BLaER1 treated with 17β-estradiol and CSF1 and Interleukin-3, amounts not matched to agents 10 nM and 100 nM (cell line): ENCODE data around the gene ALDH7A1.

Experiments
- H3K27ac ChIP-seq, 11 experiments: shearing (Covaris generic); formaldehyde crosslinking; 2 replicates each; pipeline ENCODE4 v1.8.1; 2022
- H3K27me3 ChIP-seq, 11 experiments: shearing (Covaris generic); formaldehyde crosslinking; 2 replicates each; pipeline ENCODE4 v1.8.1; 2022
- H3K36me3 ChIP-seq, 11 experiments: shearing (Covaris generic); formaldehyde crosslinking; 2 replicates each; pipeline ENCODE4 v1.8.1; 2022
- H3K4me1 ChIP-seq, 10 experiments: shearing (Covaris generic); formaldehyde crosslinking; 2 replicates each; pipeline ENCODE4 v1.8.1; 2022
- H3K4me2 ChIP-seq, 11 experiments: shearing (Covaris generic); formaldehyde crosslinking; 2 replicates each; pipeline ENCODE4 v1.8.1; 2022
- H3K4me3 ChIP-seq, 10 experiments: shearing (Covaris generic); formaldehyde crosslinking; 2 replicates each; pipeline ENCODE4 v1.8.1; 2022
- H3K9ac ChIP-seq, 11 experiments: shearing (Covaris generic); formaldehyde crosslinking; 2 replicates each; pipeline ENCODE4 v1.8.1; 2022
- H3K9me3 ChIP-seq, 11 experiments: shearing (Covaris generic); formaldehyde crosslinking; replicated peaks in 1 of 11; 2 replicates each; pipeline ENCODE4 v1.8.1; 2022
- H4K20me1 ChIP-seq, 11 experiments: shearing (Covaris generic); formaldehyde crosslinking; 2 replicates each; pipeline ENCODE4 v1.8.1; 2022
- Cebpa-rat ChIP-seq, 11 experiments: shearing (Covaris generic); IDR thresholded peaks; 2 replicates each; pipeline ENCODE4 v1.8.1; 2022

The ALDH7A1 gene

DNA sequence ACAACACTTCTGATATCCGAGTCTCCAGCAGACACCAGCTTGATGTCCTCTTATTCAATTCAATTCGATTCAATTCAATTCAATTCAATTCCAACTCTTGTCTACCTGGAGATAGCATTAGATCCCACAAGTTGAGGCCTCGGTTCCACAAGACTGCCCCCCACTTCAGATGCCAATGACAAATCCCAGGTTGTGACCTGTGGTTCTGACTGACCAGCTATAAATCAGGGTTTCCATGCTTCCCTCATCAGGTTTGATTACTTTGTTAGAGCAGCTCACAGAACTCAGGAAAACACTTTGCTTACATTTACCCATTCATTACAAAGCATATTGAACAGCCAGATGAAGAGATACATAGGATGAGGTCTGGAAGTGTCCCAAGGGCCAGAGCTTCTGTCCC is 82.6 kb downstream of the ALDH7A1 start:
- Histone ChIP-seq H3K9ac (no peak overlapping the region), H3K4me2 (no peak overlapping the region), H3K4me1 (peaks cover 16 to 29% (median 22%) of the 10 kb centered on the region in 10 experiments), H3K4me3 (no peak overlapping the region), H3K36me3 (no peaks in the 10 kb centered on the region), H3K27ac (no peak overlapping the region), H3K9me3 (no peaks in the 10 kb centered on the region), H4K20me1 (no peaks in the 10 kb centered on the region), H3K27me3 (no peaks in the 10 kb centered on the region)
- TF ChIP-seq Cebpa-rat (IDR thresholded peaks at IDR 0.05): no peak

GRCh38 chr5:126511961-126512360 is 83.1 kb downstream of the ALDH7A1 start:
- H3K9me3 ChIP-seq: 0 out of 22 replicates have a peak, but pooled peaks cover 0 to 3% (median 0%) of the 10 kb centered on the region in 11 experiments

DNA sequence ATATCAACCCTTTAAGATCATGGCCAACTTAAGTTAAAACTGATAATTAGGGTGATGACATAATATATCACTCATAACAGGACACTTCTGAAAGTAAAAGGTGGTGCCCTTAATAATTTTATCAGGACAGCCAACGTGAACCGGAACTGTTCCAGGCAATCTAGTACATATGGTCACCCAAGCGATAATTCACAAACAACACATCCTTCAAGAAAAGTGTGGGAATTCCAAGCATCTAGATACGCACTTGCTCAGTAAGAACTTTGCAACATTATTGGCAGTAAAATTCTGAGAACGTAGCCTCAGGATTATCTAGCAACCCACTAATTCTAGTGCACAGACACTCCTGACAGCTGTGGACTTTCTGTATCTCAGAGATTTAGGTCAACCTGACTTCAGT is 85.7 kb downstream of the ALDH7A1 start:
- H3K9me3 ChIP-seq: 0 out of 22 replicates have a peak, but pooled peaks cover 0 to 7% (median 0%) of the 10 kb centered on the region in 11 experiments
- TF ChIP-seq Cebpa-rat (IDR thresholded peaks at IDR 0.05): no peak
- no peaks in the 10 kb centered on the region for H4K20me1 ChIP-seq
- H3K4me1 ChIP-seq: peaks cover 16 to 29% (median 22%) of the 10 kb centered on the region in 10 experiments
- peak overlapping the region in 4 of 11 experiments; percentile 14 to 66 (median 44); a peak in 3 of 22 replicates for H3K27ac ChIP-seq
- no peaks in the 10 kb centered on the region for H3K36me3 ChIP-seq
- peak overlapping the region in 10 of 11 experiments; percentile 48 to 85 (median 67); a peak in 21 of 22 replicates for H3K4me2 ChIP-seq
- no peak overlapping the region for H3K9ac ChIP-seq
- no peak overlapping the region for H3K4me3 ChIP-seq
- no peaks in the 10 kb centered on the region for H3K27me3 ChIP-seq

More at GRCh38 chr5:126511961-126512360, 83.1 kb downstream of the ALDH7A1 start:
- no peak for TF ChIP-seq Cebpa-rat (IDR thresholded peaks at IDR 0.05)
- Histone ChIP-seq H4K20me1 (no peaks in the 10 kb centered on the region), H3K27me3 (no peaks in the 10 kb centered on the region), H3K9ac (no peak overlapping the region), H3K36me3 (no peaks in the 10 kb centered on the region), H3K4me1 (peaks cover 16 to 29% (median 22%) of the 10 kb centered on the region in 10 experiments), H3K4me3 (no peak overlapping the region), H3K27ac (no peak overlapping the region), H3K4me2 (no peak overlapping the region)

- no peaks in the 10 kb centered on the region for H3K27me3 ChIP-seq
Measured at GRCh38 chr5:126508962-126509279, 86.1 kb downstream of the ALDH7A1 start.

GRCh38 chr5:126508251-126508961 is 86.6 kb downstream of the ALDH7A1 start:
- TF ChIP-seq Cebpa-rat (IDR thresholded peaks at IDR 0.05): no peak

More at GRCh38 chr5:126508962-126509279, 86.1 kb downstream of the ALDH7A1 start:
- Histone ChIP-seq H3K9ac (peak overlapping the region in 6 of 11 experiments; percentile 14 to 47 (median 34); a peak in 4 of 22 replicates), H3K4me1 (peaks cover 16 to 29% (median 22%) of the 10 kb centered on the region in 10 experiments), H4K20me1 (no peaks in the 10 kb centered on the region), H3K9me3 (0 out of 22 replicates have a peak, but pooled peaks cover 0 to 7% (median 0%) of the 10 kb centered on the region in 11 experiments), H3K4me3 (peak overlapping the region in 4 of 10 experiments; percentile 18 to 59 (median 39); a peak in 8 of 20 replicates), H3K36me3 (no peaks in the 10 kb centered on the region), H3K27ac (peak overlapping the region in 9 of 11 experiments; percentile 10 to 73 (median 52); a peak in 16 of 22 replicates), H3K4me2 (peak overlapping the region; percentile 48 to 85 (median 69))
- TF ChIP-seq Cebpa-rat (IDR thresholded peaks at IDR 0.05): no peak

DNA sequence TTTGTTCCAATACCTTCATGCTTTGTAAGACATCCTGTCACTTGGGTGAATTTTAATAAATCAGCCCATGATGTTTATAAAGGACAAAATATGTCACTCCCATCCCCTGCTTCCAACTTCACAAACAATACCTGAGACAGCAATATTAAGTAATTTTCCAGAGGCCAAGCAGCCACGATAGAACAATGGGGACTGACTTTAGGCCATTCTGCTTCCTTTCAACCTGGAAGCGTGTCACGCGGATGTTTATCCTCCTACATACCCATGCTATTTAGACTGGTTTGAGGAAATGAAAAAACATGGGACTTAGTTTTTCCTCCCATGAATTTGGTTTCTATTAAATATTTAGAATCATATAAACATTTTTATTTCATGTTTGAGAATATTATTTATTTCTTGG is 88.9 kb downstream of the ALDH7A1 start:
- Histone ChIP-seq H3K4me1 (peaks cover 17 to 29% (median 23%) of the 10 kb centered on the region in 10 experiments), H3K9ac (no peak overlapping the region), H3K9me3 (0 out of 22 replicates have a peak, but pooled peaks cover 0 to 7% (median 0%) of the 10 kb centered on the region in 11 experiments), H3K4me3 (no peak overlapping the region), H4K20me1 (no peaks in the 10 kb centered on the region), H3K27me3 (no peaks in the 10 kb centered on the region), H3K4me2 (no peak overlapping the region), H3K36me3 (no peaks in the 10 kb centered on the region), H3K27ac (no peak overlapping the region)
- no peak for TF ChIP-seq Cebpa-rat (IDR thresholded peaks at IDR 0.05)

More at GRCh38 chr5:126508251-126508961, 86.6 kb downstream of the ALDH7A1 start:
- Histone ChIP-seq H3K36me3 (no peaks in the 10 kb centered on the region), H3K9ac (peak overlapping the region in 6 of 11 experiments; percentile 14 to 47 (median 34); a peak in 4 of 22 replicates), H3K4me3 (peak overlapping the region in 4 of 10 experiments; percentile 18 to 59 (median 39); a peak in 8 of 20 replicates), H3K4me1 (peaks cover 17 to 29% (median 22%) of the 10 kb centered on the region in 10 experiments), H3K4me2 (peak overlapping the region; percentile 48 to 85 (median 69)), H3K27ac (peak overlapping the region in 9 of 11 experiments; percentile 10 to 73 (median 52); a peak in 16 of 22 replicates), H3K9me3 (0 out of 22 replicates have a peak, but pooled peaks cover 0 to 7% (median 0%) of the 10 kb centered on the region in 11 experiments), H3K27me3 (no peaks in the 10 kb centered on the region), H4K20me1 (no peaks in the 10 kb centered on the region)

DNA sequence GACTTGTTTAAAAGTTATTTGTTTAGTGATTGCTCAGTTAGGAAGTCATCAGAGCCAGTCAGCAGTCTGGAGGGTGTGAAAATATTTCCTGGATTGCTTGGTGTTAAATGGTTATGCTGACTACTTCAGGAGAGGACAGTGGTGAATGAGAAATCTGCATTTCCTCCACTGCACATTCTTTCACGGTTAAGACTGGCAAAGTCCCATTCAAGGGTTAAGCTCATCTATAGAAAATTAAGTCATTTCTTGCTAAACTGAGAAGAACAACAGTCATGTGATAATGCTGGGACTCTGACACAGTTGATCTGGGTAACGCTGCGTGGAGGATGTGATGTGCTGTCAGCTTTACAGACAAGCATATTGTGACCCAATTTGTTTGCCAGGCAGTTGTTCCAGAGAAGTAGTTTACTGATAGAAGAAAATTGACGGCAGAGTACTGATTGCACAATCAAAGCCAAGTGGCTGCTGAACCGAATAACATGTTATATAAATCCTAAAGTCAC is 91.4 kb downstream of the ALDH7A1 start:
- H3K4me3 ChIP-seq: no peak overlapping the region
- no peaks in the 10 kb centered on the region for H4K20me1 ChIP-seq
- H3K4me1 ChIP-seq: peaks cover 5 to 12% (median 9%) of the 10 kb centered on the region in 10 experiments; a peak in 19 of 20 replicates
- peak overlapping the region in 1 of 11 experiments; percentile 31; a peak in 2 of 22 replicates for H3K4me2 ChIP-seq
- no peak overlapping the region for H3K9ac ChIP-seq
- H3K27ac ChIP-seq: no peak overlapping the region
- no peaks in the 10 kb centered on the region for H3K27me3 ChIP-seq
- peak in 4 of 11 experiments; percentile 57 to 73 (median 66); a peak in 9 of 22 replicates for TF ChIP-seq Cebpa-rat (IDR thresholded peaks at IDR 0.05)
- H3K36me3 ChIP-seq: no peaks in the 10 kb centered on the region
- H3K9me3 ChIP-seq: 0 out of 22 replicates have a peak, but pooled peaks cover 0 to 7% (median 0%) of the 10 kb centered on the region in 11 experiments

DNA sequence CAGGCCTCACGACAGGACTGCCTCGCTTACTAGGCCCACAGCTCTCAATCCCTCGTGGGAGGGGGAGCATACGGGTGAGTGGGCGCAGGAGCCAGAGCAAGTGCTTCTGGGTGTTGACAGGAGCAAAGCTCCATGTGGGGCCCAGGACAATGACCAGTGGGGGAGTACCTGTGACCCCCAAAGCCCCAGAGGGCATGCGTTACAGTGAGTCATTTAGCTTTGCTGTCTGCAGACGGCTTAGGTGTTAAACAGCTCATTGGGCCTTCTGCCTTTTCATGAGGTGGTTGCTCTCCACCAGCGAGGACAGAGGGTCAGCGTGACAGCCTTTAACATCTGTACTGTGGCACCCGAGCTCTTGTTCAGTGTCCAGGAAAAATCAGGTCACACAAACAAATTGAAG is 93.6 kb downstream of the ALDH7A1 start:
- TF ChIP-seq Cebpa-rat (IDR thresholded peaks at IDR 0.05): no peak
- no peak overlapping the region for H3K4me2 ChIP-seq
- no peak overlapping the region for H3K4me3 ChIP-seq
- H3K27me3 ChIP-seq: no peaks in the 10 kb centered on the region
- 0 out of 22 replicates have a peak, but pooled peaks cover 0 to under 1% (median 0%) of the 10 kb centered on the region in 11 experiments for H3K9me3 ChIP-seq
- no peaks in the 10 kb centered on the region for H3K36me3 ChIP-seq
- no peak overlapping the region for H3K27ac ChIP-seq
- H3K9ac ChIP-seq: no peak overlapping the region
- peaks cover 0 to 7% (median 0%) of the 10 kb centered on the region in 10 experiments; a peak in 1 of 20 replicates for H3K4me1 ChIP-seq
- H4K20me1 ChIP-seq: no peaks in the 10 kb centered on the region

- Histone ChIP-seq H3K27ac (no peak overlapping the region), H3K9me3 (no peaks in the 10 kb centered on the region)
Measured at GRCh38 chr5:126499853-126500342, 95.1 kb downstream of the ALDH7A1 start.

More at GRCh38 chr5:126499853-126500342, 95.1 kb downstream of the ALDH7A1 start:
- Histone ChIP-seq H3K9ac (no peak overlapping the region), H3K4me3 (no peak overlapping the region), H4K20me1 (no peaks in the 10 kb centered on the region), H3K27me3 (no peaks in the 10 kb centered on the region), H3K36me3 (no peaks in the 10 kb centered on the region), H3K4me2 (no peak overlapping the region), H3K4me1 (peaks cover 0 to 7% (median 0%) of the 10 kb centered on the region in 10 experiments; a peak in 1 of 20 replicates)
- TF ChIP-seq Cebpa-rat (IDR thresholded peaks at IDR 0.05): no peak
